M059J (cell line): ENCODE results near the gene NRCAM. TPM values are rescaled to one million over a fixed set of nuclear protein-coding genes. Genes with fewer than 3 reads are reported as not detected.

Experiments used
- DNase-seq: peaks from one replicate; pipeline ENCODE4 v3.0.0-alpha.2; 2012; ENCODE audit warnings: low read depth
- total RNA-seq: library from RNA; depleted of rRNA; stranded (reverse); fragments of >200 nt; shearing (Covaris generic); gene quantifications from 2 replicates; pipeline ENCODE4 v1.2.3, GENCODE V29; 2014

Gene NRCAM
- total RNA-seq, 1 experiment from 2014 or later: 0.49 TPM

DNA sequence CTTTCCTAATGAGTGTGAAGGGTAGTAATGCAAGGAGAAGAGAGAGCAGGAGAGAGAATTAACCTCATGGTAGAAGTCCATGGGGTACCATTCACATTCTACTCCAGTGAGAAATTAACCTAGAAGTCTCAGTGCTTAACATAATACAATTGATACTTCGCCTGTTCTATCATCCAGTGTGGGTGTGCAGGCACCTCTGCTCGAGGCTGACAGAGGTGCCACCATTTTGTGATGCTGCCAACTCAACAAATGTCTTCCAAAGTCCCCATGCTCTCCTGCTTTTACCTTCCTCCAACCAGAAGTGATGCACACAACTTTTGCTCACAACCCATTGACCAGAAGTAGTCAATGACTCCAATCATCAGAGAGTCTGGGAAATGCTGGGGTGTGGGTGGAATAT lies 207.8 kb downstream of the NRCAM start:
- DNase-seq: no peak

DNA sequence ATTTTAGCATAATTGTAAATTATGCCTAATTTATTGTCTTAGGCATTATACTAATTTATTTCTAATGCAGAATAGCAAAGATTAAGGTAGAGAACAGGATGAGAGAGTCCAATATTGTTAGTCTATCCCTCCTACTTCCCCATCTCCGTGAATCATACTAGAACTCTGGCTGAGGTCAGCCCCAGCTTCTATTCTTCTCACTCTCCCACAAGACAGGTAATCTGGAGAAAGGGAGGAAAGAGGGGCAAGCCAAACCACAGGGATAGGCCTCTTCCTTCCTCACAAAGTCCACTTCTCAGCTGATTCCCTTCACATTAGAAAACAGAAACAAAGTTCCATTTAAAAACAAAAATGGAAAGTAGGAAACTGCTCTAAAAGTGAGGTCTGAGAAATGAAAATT lies 208.6 kb downstream of the NRCAM start:
- DNase-seq: peak; percentile 32

DNA sequence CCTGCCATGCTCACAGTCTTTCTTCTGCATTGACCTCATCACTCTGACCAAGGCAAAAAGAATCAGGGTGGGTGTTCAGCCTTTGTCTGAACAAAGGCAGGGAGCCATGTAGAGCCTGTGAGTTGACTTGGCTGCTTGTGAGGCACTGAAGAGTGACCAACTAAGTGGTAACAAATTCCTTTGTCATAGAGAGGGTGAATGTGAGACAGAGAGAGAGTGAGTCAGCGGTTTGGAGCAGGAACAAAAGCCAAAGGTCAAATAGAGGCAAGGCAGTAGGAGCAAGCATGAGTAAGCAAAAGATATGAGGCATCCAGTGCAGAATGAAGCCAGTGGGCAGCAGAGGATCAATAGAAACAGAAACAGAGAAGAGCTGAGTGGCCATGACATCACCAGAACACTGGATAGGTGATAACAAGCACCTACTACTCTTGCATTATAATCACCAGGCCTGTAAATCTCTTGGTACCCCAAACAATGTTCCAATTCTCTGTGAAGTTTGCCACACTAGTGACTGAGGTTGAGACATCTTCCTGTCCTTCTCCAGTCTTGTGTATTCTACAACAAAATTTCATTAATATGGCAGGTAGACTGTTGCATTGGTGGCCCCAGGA lies 209.9 kb downstream of the NRCAM start:
- DNase-seq: peak; percentile 97

DNA sequence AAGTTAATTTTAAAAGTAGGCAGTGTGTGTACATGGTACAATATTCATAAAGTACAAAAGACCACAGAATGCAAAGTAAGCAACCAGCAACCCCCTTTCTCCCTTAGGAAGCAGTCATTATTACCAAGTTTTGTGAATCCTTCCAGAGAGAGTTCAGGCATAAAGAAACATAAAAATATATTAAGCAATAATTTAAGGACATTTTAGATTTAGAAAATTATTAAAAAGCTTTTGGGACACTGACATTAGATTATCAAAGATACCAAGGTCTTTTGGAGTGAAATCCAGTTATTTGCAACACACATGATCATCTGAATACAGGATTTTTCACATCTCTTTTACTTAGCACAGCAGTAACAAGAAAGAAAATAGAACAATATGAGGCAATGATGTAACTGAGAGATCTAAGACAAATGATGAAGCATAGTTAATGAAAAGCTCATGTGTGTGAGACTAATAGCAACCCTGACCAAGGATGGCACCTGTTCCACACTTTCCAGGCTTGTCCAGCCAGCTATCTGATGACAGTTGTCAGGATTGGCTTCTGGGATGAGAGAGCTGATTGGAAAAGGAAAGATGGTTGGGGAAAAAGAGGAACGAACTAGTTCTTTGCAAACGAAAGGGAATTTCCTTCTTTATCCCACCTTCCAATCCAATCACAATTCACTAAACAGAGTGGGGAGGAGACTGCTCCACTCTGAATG lies 210.6 kb downstream of the NRCAM start:
- DNase-seq: no peak

DNA sequence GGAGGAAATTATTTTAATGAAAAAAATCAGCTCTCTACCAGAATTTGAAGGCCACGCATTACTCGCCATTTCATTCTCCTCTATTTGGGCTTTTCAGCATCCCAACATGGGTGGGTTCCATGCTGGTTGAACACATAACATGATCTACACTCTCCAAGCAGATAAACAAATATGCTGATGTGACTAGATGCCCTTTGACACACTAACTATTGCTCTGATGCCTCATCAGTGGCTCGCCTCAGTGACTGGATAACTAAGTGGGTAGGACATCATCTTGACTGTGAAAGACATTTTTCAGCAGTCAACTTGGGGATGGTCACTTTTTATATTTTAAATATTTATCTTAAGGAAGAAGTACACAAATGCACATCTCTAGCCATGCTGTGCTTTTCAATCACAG lies 212.1 kb downstream of the NRCAM start:
- no peak for DNase-seq

DNA sequence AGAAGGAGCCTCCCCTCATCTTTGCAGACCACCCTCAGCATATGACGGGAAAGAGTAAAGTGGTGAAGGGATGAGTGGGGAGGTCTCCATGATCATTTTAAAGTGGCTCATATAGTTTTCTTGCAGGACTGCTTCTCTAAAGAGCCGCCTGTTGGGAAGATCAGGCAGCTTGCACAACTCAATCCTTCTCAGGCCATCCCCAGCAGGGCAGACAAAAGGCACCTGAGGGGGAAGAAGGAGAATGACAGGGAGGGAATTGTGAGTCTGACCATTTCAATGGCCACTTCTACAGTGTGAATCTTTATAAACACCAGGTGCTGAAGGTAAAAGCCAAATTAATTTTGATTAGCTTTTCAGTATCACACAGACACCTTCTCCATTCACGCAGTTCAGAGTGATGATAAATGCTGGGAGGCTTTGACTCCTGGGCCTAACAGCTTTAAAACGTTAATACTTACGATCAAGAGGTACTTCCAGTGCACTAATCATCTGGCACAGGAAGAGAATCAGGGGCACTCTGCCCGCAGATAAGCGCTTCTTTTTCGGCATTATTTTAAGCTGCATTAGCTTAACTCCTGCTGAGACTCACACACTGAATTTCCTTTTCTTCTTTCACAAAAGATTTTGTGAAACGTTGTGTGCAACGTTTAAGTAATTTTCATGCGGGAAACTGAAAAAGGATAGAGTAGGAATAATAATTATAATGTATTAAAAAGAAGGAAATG lies 216.6 kb downstream of the NRCAM start:
- no peak for DNase-seq

DNA sequence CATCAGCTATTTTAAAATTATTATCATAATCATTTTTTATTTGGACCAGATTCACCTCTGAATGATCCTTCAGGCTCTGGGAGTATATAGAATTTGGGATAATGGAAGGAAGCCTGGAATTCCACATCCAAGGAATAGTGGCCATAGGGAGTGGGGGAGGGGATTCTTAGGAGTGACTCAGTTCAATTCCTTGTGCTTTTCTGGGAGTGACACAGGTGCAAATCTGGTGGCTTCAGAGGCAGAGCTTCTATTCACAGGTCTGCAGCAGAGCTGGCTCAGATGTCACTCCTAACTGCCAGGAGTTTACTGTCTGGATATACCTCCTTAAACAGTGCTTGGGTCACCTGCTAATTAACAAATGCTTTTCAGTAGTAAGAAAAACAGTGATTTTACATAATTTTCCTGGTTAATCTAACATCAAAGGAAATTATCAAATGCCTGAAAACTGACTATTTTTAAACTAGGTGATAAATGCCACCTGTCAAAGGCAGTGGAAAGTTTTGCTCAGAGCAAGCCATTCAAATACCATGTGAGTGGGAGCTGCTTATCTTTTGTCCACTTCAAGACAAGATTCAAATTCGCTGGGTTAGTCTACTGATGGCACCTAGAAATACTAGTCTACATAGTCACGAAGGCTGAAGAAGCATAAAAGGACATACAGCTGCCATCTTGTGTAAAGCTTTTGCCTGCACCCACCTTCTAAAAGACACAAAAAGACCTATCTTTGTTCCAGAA lies 219.4 kb downstream of the NRCAM start:
- no peak for DNase-seq

DNA sequence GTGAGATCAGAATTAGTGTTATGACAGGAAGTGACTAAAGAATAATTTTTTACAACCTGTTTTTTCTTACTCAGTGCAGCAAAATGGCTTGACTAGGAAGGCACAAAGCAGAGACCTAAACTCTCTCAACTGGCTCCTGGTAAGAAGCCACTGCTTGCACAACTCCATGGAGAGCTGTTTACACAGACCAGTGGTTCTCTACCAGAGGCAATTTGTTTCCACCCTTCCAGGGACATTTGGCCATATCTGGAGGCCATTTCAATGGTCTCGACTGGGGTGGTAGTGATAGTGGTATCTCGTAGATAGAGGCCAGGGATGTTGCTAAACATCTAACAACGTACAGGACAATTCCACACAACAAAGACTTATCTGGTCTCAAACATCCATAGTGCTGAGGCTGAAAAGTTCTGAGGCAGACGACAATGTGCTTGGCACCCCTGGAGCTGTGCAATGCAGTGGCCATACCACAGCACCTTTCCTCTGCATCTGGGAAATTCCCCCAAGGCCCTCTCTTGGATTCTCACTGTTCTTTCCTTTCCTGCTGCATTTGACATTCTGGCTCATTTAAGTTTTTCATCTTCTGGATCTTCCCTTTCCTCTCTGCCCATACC lies 220.7 kb downstream of the NRCAM start:
- no peak for DNase-seq

DNA sequence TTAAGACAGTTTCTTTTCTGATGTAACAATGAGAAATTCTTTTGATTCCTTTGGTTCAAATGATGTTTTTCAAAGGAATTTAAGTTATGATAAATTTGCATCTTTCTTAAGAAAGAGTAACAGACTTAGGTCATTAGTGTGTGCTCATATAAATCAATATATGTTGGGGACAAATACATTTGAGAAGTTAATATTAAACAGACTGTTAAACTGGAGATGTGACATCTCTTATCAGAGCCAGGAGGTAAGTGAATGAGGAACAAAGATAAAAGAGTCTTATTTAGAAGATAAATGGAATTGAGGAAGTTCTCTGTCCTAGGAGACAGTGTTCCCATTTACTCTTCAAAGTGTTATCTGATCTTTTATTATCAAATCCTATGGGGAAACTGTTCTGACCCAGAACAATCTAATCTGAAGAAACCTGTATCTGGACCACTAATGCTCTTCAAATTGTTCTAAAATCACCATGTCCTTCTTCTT lies 221.2 kb downstream of the NRCAM start:
- no peak for DNase-seq

DNA sequence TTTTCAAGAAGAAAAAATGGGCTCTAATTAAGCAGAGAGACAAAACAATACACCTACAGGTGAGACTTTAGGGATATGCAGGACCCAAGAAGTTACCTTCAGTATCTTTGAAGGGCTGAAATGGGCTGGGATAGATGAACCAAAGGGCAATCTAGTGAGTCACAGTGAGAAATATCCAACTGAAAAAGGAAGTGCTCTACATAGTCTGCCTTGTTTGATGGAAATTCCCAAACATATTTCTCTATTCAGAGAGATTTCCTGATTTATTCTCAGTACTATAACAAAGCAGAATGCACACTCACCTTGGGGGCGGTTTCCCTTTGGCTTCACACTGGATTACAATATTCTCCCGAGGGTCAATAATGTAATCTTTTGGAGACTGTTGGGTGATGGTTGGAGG lies 222.0 kb downstream of the NRCAM start:
- DNase-seq: peak; percentile 28

DNA sequence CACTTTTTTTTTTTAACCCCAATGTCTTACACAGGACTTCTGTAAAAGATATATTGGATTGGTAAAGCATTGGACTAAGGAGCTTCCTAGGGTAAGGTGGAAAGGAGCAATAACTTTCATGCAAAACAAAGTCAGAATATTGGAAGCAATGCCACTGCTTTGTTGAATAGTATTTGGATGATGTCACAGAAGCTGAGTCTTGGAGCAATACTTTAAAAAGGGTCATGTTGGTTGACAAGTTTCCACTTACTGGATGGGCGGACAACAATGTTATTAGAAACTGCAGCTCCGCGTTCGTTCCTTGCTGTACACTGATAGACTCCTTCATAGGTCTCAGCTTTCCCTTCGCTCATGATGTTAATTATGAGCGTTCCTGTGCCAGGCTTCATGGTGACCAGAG lies 224.2 kb downstream of the NRCAM start:
- DNase-seq: no peak

DNA sequence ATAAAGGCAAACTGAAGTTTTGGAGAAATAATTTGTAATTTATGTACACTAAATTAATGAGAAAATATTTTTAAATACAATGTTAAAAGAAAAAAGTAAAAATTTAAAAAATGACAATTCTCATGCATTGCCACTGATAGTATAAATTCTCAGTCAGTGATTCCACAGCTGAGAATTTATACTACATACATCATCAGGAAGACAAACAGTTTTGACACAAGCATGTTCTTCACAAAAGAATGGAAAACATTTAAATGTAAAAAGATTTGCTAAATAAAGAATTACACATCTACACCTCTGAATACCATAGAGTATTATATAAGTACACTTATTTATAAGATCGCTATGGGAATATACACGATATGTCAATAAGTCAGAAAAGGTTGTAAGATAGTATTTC lies 225.0 kb downstream of the NRCAM start:
- no peak for DNase-seq

DNA sequence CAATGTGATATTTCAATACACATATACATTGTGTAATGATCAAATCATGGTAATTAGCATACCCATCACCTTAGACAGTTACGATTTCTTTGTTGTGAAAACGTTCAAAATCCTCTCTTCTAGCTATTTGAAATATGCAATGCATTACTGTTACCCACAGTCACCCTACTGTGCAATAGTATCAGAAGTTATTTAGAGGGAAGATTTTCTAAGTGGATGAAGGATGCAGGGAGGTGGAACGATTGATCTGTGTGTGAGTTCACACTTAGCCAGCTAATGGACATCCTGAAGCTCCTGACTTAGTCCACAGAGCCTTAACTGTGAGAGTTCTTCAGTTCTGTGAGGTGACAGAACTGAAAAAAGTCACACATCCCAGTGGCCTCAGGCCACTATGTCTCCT lies 228.9 kb downstream of the NRCAM start:
- DNase-seq: no peak

DNA sequence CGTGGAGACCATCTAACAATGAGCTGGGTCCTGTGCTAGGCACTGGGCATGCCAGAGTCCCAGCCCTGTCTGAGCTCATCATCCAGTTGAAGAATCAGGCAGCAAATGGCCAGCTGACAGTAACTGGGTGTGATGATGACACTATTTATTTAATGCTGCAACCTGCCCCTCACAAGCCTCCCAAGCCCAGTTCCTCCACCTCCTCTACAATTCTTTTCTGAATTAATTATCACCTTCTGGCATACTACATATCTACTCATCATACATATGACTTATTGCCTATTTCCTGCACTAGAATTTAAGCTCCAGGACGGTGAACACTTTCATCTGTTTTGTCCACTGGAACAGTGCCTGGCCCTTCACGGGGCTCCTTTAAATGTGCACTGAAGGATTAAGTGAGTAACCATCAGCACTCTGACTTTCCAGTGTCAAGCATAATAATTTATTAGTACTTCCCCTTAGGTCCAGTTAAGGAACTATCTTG lies 229.4 kb downstream of the NRCAM start:
- DNase-seq: no peak

DNA sequence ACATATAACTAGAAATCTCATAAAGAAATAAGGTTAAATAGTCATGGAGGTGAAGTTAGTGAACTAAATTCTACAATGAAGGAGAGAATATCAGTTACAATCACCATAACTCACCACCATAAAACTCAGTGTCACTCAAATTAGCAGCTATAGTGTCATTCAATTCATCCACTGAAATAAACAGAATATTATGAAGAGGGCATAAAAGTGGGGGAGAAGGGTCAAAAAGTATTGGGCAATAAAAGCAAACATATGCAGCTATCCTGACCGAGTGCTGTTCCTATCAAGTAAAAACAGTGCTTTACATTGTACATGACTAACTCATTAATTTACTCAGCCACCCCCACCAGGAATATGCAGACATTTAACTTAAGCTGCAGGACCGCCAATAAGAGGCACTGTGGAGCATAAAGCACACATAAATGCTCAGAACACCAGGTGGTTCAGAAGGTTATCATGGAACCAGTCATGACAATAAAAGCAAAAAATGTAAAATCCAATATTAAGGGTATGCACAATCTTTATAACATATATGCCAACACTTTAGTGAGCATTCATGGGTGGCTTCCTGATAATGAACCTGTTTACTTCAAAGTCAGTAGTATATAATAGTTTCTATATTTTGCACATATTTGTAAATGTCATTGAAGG lies 230.6 kb downstream of the NRCAM start:
- DNase-seq: no peak

DNA sequence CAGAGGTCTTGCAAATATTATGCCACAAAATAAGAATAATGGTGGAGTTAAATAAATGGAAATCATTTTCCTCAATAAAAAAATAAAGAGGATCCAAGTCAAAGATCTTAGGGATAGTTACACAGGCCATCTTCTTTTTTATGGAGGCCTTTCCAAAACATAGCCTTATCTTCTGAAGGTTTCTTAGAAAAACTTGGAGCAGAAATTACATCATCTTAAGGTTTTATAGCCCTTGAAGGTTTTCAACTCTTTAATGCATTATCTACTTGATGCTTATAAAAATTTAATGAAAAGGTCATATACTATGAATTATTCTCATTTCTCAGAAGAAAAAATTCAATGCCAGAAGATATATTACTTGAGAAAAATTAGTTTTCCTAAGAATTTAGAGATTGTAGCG lies 231.8 kb downstream of the NRCAM start:
- no peak for DNase-seq

DNA sequence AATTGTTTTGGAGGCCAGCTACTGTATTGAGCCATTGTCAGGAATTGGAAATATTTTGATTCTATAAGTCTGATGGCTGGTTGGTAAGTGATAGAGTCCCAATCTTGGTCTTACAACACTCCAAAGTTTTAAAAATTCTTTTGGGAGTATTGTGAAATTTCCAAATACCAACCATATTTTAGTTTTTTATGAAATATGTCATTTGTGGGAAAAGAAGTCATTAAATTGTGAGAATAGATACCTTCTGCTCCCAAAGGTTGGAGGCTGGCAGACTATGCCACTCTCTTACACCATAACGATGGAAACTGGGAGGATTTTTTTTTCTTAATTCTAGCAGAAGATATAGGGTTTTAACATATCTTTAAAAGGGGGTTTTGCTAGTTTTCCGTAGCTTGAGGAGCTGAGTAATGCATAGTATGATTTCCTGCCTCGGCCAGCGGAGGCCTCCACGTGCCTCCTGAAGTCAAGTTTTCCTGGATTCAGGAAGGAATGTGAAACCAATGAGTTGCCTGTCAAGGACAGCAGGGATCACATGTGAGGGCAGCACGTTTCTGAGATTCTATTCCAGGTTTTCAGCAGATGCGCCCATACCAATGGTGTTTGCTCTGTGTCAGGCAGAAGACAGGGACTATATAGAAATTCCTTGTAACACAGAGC lies 233.9 kb downstream of the NRCAM start:
- DNase-seq: no peak

DNA sequence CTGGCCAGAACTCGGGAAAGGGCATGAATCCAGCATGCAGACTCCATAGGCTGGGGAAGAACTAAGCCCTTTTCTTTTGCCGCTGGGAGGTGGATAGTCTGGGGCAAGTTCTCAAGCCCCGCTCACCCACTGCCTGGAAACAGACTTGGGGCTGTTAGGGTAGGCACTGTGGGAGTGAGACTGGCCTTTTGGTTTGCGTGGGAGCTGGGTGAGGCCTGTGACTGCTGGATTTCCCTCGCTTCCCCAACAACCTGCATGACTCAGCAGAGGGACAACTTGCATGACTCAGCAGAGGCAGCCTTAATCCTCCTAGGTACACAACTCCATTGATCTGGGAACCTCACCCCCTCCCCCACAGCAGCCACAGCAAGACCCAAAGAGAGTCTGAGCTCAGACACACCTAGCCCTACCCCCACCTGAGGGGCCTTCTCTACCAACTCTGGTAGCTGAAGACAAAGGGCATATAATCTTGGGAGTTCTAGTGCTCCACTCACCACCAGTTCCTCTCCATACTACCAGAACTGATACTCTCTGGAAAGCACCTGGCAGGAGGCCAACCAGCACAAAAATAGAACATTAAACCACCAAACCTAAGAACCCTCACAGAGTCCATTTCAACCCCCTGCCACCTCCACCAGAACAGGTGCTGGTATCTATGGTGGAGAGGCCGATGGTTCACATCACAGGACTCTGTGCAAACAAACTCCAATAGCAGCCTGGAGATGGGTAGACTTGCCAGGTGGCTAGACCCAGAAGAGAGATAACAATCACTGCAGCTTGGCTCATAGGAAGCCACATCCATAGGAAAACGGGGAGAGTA lies 244.6 kb downstream of the NRCAM start:
- DNase-seq: peak; percentile 84

DNA sequence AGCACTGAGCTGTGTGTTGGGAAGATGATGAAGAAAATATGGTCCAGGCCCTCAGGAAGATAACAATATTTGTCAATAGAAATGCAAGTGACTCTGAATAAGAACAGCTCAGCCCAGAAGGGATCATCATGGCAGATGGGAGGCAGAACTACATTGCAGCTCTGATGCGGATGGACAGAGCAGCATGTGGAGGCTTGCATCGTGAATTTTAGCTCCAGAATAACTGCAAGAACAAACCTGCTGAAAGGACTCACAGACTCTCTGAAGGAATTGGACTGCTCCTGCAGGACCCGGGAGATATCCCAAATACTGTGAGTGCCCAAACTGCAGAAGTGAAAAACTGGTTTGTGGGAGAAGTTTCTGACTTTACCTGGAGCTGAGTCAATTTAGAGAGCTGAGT lies 245.4 kb downstream of the NRCAM start:
- DNase-seq: no peak

DNA sequence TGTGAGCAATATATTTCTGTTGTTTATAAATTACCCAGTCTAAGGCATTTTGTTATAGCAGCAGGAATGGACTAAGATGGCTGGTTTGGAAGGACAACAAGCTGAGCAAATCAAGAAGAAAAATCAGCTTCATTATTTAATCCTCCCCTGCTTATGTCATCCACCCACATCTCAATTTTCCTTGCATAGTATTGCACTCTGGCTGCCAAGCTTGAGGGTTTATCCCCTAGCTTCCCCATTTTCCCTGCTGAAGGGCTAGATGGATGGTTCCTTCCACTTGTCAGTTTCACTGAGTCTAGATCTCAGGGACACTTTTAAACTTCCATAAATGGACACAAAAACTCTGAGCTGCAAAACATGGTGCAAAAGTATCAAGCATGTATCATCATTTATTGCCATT lies 250.9 kb downstream of the NRCAM start:
- no peak for DNase-seq
